GM21367 (cell line): ENCODE data around the gene SWI5.

Experiments
- ATAC-seq: cut with Tn5 transposase; IDR thresholded peaks from one replicate; pipeline ENCODE4 v1.9.1; 2021; ENCODE audit not compliant: unreplicated experiment

The SWI5 gene

GRCh38 chr9:128316421-128316820 lies 40.3 kb downstream of the SWI5 start:
- ATAC-seq: no peak

GRCh38 chr9:128317629-128318028 lies 41.6 kb downstream of the SWI5 start:
- ATAC-seq: no peak

- ATAC-seq: no peak
Observed at GRCh38 chr9:128321343-128321742, 45.3 kb downstream of the SWI5 start.

GRCh38 chr9:128321879-128322403 lies 45.9 kb downstream of the SWI5 start:
- ATAC-seq: peak; percentile 19

- peak; percentile 69 for ATAC-seq
Observed at GRCh38 chr9:128322404-128323211, 46.5 kb downstream of the SWI5 start, which contains the start of the genes COQ4 and TRUB2. Gene COQ4, plus strand, starts transcription at chr9:128322839. Its CDS starts 20 bp downstream, at chr9:128322859. Gene TRUB2, minus strand, starts transcription at chr9:128322447. Its CDS starts 39 bp downstream, at chr9:128322408.

GRCh38 chr9:128323212-128323730 lies 47.2 kb downstream of the SWI5 start:
- ATAC-seq: no peak

GRCh38 chr9:128323791-128324190 lies 47.7 kb downstream of the SWI5 start:
- ATAC-seq: no peak

GRCh38 chr9:128324401-128324800 lies 48.3 kb downstream of the SWI5 start:
- no peak for ATAC-seq

GRCh38 chr9:128325629-128326028 lies 49.6 kb downstream of the SWI5 start:
- ATAC-seq: no peak

- no peak for ATAC-seq
Observed at GRCh38 chr9:128333451-128333869, 57.4 kb downstream of the SWI5 start.

GRCh38 chr9:128335161-128335560 lies 59.1 kb downstream of the SWI5 start:
- ATAC-seq: no peak

GRCh38 chr9:128335914-128336313 lies 59.8 kb downstream of the SWI5 start:
- ATAC-seq: no peak

GRCh38 chr9:128337936-128338335 lies 61.9 kb downstream of the SWI5 start:
- ATAC-seq: no peak
